Measurements from ENCODE around the gene EFCAB5. TPM values are rescaled to one million over a fixed set of nuclear protein-coding genes. Genes with fewer than 3 reads are reported as not detected.
"Not testable (repeated sequence)": the region's sequence is repeated elsewhere in the genome, so short reads cannot be mapped to it uniquely, and the experiment has no call there.

Gene EFCAB5
- total RNA-seq, 1 donor from 2014 or later: 1.2 TPM

DNA sequence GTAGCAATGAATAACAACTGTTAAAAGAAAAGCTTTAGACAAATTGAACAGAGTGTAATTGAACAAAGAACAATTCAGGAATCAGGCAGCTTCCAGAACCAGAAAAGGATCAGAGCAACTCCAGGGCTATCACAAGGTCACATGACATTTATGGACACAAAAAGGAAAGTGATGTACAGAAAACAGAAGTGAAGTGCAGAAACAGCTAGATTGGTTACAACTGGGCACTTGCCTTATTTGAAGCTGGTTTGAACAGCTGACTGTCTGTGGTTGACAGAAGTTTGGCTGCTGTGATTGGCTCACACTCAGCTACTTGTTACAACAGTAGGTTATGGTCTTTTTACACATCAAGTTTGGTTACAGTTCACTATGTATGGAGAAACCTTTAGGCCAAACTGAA, 14.8 kb downstream of the EFCAB5 start:
- Mint-ChIP-seq H3K4me1 (ENCODE audit: unreplicated experiment) (no peaks in the 10 kb centered on the region), H3K27ac (ENCODE audit: unreplicated experiment) (no peak overlapping the region), H3K4me3 (ENCODE audit: unreplicated experiment) (no peak overlapping the region), H3K36me3 (ENCODE audit: unreplicated experiment) (no peaks in the 10 kb centered on the region), H3K9me3 (ENCODE audit: unreplicated experiment) (peaks cover 5% of the 10 kb centered on the region), H3K27me3 (ENCODE audit: unreplicated experiment) (peaks cover 9% of the 10 kb centered on the region)
- no peak for DNase-seq (ENCODE audit: extremely low spot score, unreplicated experiment)
- TF ChIP-seq CTCF (IDR thresholded peaks at IDR 0.05): no peak

- not testable (repeated sequence) for H3K4me1 Mint-ChIP-seq (ENCODE audit: unreplicated experiment); DNase-seq (ENCODE audit: extremely low spot score, unreplicated experiment); H3K9me3 Mint-ChIP-seq (ENCODE audit: unreplicated experiment); H3K36me3 Mint-ChIP-seq (ENCODE audit: unreplicated experiment); H3K27me3 Mint-ChIP-seq (ENCODE audit: unreplicated experiment); H3K4me3 Mint-ChIP-seq (ENCODE audit: unreplicated experiment); H3K27ac Mint-ChIP-seq (ENCODE audit: unreplicated experiment)
Measured at GRCh38 chr17:29957488-29957887, 16.1 kb downstream of the EFCAB5 start.

GRCh38 chr17:29958947-29959657, 17.7 kb downstream of the EFCAB5 start:
- no peak for TF ChIP-seq CTCF (IDR thresholded peaks at IDR 0.05)
- H3K4me1 Mint-ChIP-seq (ENCODE audit: unreplicated experiment): no peaks in the 10 kb centered on the region
- H3K4me3 Mint-ChIP-seq (ENCODE audit: unreplicated experiment): no peak overlapping the region
- no peak for DNase-seq (ENCODE audit: extremely low spot score, unreplicated experiment)
- no peaks in the 10 kb centered on the region for H3K36me3 Mint-ChIP-seq (ENCODE audit: unreplicated experiment)
- peaks cover 15% of the 10 kb centered on the region for H3K9me3 Mint-ChIP-seq (ENCODE audit: unreplicated experiment)
- H3K27ac Mint-ChIP-seq (ENCODE audit: unreplicated experiment): no peak overlapping the region
- peaks cover 7% of the 10 kb centered on the region for H3K27me3 Mint-ChIP-seq (ENCODE audit: unreplicated experiment)

DNA sequence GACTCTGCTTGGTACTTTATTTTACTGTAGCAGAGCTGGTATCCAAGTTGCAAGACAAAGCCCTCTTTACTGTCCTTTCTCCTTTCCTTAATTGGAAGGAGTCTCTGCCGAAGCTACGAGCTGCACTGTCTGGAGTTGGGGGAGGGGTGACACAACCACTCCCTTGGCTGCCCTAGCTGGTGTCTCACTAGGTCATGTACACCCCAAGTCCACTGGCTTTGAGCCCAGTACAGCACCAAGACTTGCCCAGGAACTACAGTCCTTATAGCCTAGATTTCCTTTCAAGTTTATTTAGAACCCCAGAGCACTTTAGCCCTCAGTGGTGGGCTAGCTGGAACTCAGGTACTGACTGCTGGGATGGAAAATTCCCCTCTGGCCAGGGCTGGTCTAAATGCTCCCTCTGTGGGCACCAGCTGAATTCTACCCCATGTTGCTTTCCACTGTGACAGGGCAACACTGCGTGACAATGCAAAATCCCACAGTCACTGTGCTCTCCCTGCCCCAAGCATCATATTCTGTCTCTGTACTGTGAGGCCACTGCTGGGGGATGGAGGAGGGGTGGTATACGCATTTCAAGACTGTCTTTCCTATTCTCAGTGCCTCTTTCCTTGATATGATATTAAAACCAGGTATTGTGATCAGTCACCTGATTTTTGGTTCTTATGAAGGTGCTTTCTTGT, 18.4 kb downstream of the EFCAB5 start:
- H3K27ac Mint-ChIP-seq (ENCODE audit: unreplicated experiment): no peak overlapping the region
- peaks cover 19% of the 10 kb centered on the region for H3K9me3 Mint-ChIP-seq (ENCODE audit: unreplicated experiment)
- no peak overlapping the region for H3K4me3 Mint-ChIP-seq (ENCODE audit: unreplicated experiment)
- H3K27me3 Mint-ChIP-seq (ENCODE audit: unreplicated experiment): peaks cover 7% of the 10 kb centered on the region
- H3K36me3 Mint-ChIP-seq (ENCODE audit: unreplicated experiment): no peaks in the 10 kb centered on the region
- DNase-seq (ENCODE audit: extremely low spot score, unreplicated experiment): no peak
- no peak for TF ChIP-seq CTCF (IDR thresholded peaks at IDR 0.05)
- H3K4me1 Mint-ChIP-seq (ENCODE audit: unreplicated experiment): no peaks in the 10 kb centered on the region

DNA sequence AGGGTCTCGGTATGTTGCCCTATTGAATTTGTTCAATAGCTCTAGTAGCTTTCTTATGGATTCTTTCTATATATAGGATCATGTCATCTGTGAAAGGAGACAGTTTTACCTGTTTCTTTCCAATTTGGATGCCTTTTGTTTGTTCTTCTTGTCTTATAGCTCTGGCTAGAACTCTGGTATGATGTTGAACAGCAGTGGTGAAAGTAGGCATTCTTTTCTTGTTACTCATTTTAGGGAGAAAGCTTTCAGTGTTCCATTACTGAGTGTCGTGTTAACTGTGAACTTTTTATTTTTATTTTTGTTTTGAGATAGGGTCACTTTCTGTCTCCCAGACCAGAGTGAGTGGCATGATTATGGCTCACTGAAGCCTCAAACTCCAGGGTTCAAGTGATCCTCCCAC, 21.2 kb downstream of the EFCAB5 start:
- H3K27ac Mint-ChIP-seq (ENCODE audit: unreplicated experiment): no peak overlapping the region
- no peak for DNase-seq (ENCODE audit: extremely low spot score, unreplicated experiment)
- peaks cover 9% of the 10 kb centered on the region for H3K27me3 Mint-ChIP-seq (ENCODE audit: unreplicated experiment)
- no peaks in the 10 kb centered on the region for H3K36me3 Mint-ChIP-seq (ENCODE audit: unreplicated experiment)
- H3K4me1 Mint-ChIP-seq (ENCODE audit: unreplicated experiment): no peaks in the 10 kb centered on the region
- H3K9me3 Mint-ChIP-seq (ENCODE audit: unreplicated experiment): peaks cover 21% of the 10 kb centered on the region
- no peak for TF ChIP-seq CTCF (IDR thresholded peaks at IDR 0.05)
- no peak overlapping the region for H3K4me3 Mint-ChIP-seq (ENCODE audit: unreplicated experiment)

All from osteocyte (in vitro differentiated cells).